ENCODE data around the gene RASSF5.

Gene RASSF5

GRCh38 chr1:206554211-206554610 is 46.9 kb downstream of the RASSF5 start:
- H3K27ac ChIP-seq (ENCODE audit: poor library complexity, severe bottlenecking): no peak overlapping the region
- no peak for DNase-seq (ENCODE audit: low spot score)
- H3K4me1 ChIP-seq (ENCODE audit: insufficient read depth, poor library complexity, severe bottlenecking): no peaks in the 10 kb centered on the region
- no peak overlapping the region for H3K4me3 ChIP-seq (ENCODE audit: severe bottlenecking)
- no peaks in the 10 kb centered on the region for H3K9me3 ChIP-seq (ENCODE audit: severe bottlenecking)
- H3K27me3 ChIP-seq (ENCODE audit: insufficient read depth, poor library complexity, severe bottlenecking): no peaks in the 10 kb centered on the region
- no peak for ATAC-seq (ENCODE audit: low read depth)
- no peak for TF ChIP-seq CTCF (IDR thresholded peaks at IDR 0.05; ENCODE audit: poor library complexity, severe bottlenecking)
- H3K36me3 ChIP-seq (ENCODE audit: low read depth): no peaks in the 10 kb centered on the region

- Histone ChIP-seq H3K27ac (ENCODE audit: poor library complexity, severe bottlenecking) (no peak overlapping the region), H3K9me3 (ENCODE audit: severe bottlenecking) (no peaks in the 10 kb centered on the region), H3K4me1 (ENCODE audit: insufficient read depth, poor library complexity, severe bottlenecking) (no peaks in the 10 kb centered on the region), H3K27me3 (ENCODE audit: insufficient read depth, poor library complexity, severe bottlenecking) (no peaks in the 10 kb centered on the region), H3K4me3 (ENCODE audit: severe bottlenecking) (no peak overlapping the region), H3K36me3 (ENCODE audit: low read depth) (no peaks in the 10 kb centered on the region)
- DNase-seq (ENCODE audit: low spot score): no peak
- TF ChIP-seq CTCF (IDR thresholded peaks at IDR 0.05; ENCODE audit: poor library complexity, severe bottlenecking): no peak
- ATAC-seq (ENCODE audit: low read depth): no peak
Observed at GRCh38 chr1:206554701-206555472, 47.6 kb downstream of the RASSF5 start.

- no peak overlapping the region for H3K27ac ChIP-seq (ENCODE audit: poor library complexity, severe bottlenecking)
- no peaks in the 10 kb centered on the region for H3K4me1 ChIP-seq (ENCODE audit: insufficient read depth, poor library complexity, severe bottlenecking)
- H3K36me3 ChIP-seq (ENCODE audit: low read depth): no peaks in the 10 kb centered on the region
- H3K9me3 ChIP-seq (ENCODE audit: severe bottlenecking): no peaks in the 10 kb centered on the region
- ATAC-seq (ENCODE audit: low read depth): no peak
- no peak for DNase-seq (ENCODE audit: low spot score)
- no peaks in the 10 kb centered on the region for H3K27me3 ChIP-seq (ENCODE audit: insufficient read depth, poor library complexity, severe bottlenecking)
- no peak overlapping the region for H3K4me3 ChIP-seq (ENCODE audit: severe bottlenecking)
- TF ChIP-seq CTCF (IDR thresholded peaks at IDR 0.05; ENCODE audit: poor library complexity, severe bottlenecking): no peak
Observed at GRCh38 chr1:206555473-206555935, 48.2 kb downstream of the RASSF5 start.

GRCh38 chr1:206556047-206556749 is 48.9 kb downstream of the RASSF5 start:
- Histone ChIP-seq H3K4me1 (ENCODE audit: insufficient read depth, poor library complexity, severe bottlenecking) (no peaks in the 10 kb centered on the region), H3K36me3 (ENCODE audit: low read depth) (no peaks in the 10 kb centered on the region), H3K9me3 (ENCODE audit: severe bottlenecking) (no peaks in the 10 kb centered on the region), H3K4me3 (ENCODE audit: severe bottlenecking) (no peak overlapping the region), H3K27ac (ENCODE audit: poor library complexity, severe bottlenecking) (no peak overlapping the region), H3K27me3 (ENCODE audit: insufficient read depth, poor library complexity, severe bottlenecking) (no peaks in the 10 kb centered on the region)
- ATAC-seq (ENCODE audit: low read depth) (peak; percentile 33; the same call in 1 of the 3 replicates), DNase-seq (ENCODE audit: low spot score) (no peak)
- no peak for TF ChIP-seq CTCF (IDR thresholded peaks at IDR 0.05; ENCODE audit: poor library complexity, severe bottlenecking)
